ENCODE results near the gene MCTP2.
"Not testable (repeated sequence)": the region's sequence is repeated elsewhere in the genome, so short reads cannot be mapped to it uniquely, and the experiment has no call there.

The MCTP2 gene

GRCh38 chr15:94252906-94253491 is 21.6 kb downstream of the MCTP2 start:
- no peaks in the 10 kb centered on the region for H3K27me3 ChIP-seq (ENCODE audit: insufficient read depth, low read length)
- H3K9me3 ChIP-seq (ENCODE audit: insufficient read depth, low read depth, low read length) = no peaks in the 10 kb centered on the region
- H3K9ac ChIP-seq (ENCODE audit: low read depth, low read length) = no peak overlapping the region
- H3K27ac ChIP-seq (ENCODE audit: low read length) = no peak overlapping the region
- H3K4me1 ChIP-seq (ENCODE audit: insufficient read depth, low read length) = no peaks in the 10 kb centered on the region
- H3K4me3 ChIP-seq (ENCODE audit: low read length) = no peak overlapping the region
- H3K36me3 ChIP-seq (ENCODE audit: insufficient read depth, low read depth, low read length) = no peaks in the 10 kb centered on the region

GRCh38 chr15:94253742-94254141 is 22.4 kb downstream of the MCTP2 start:
- Histone ChIP-seq H3K9ac (ENCODE audit: low read depth, low read length) (no peak overlapping the region), H3K9me3 (ENCODE audit: insufficient read depth, low read depth, low read length) (no peaks in the 10 kb centered on the region), H3K27me3 (ENCODE audit: insufficient read depth, low read length) (no peaks in the 10 kb centered on the region), H3K4me1 (ENCODE audit: insufficient read depth, low read length) (no peaks in the 10 kb centered on the region), H3K36me3 (ENCODE audit: insufficient read depth, low read depth, low read length) (no peaks in the 10 kb centered on the region), H3K27ac (ENCODE audit: low read length) (no peak overlapping the region), H3K4me3 (ENCODE audit: low read length) (no peak overlapping the region)

- Histone ChIP-seq H3K27ac (ENCODE audit: low read length) (no peak overlapping the region), H3K9ac (ENCODE audit: low read depth, low read length) (no peak overlapping the region), H3K4me3 (ENCODE audit: low read length) (no peak overlapping the region), H3K9me3 (ENCODE audit: insufficient read depth, low read depth, low read length) (no peaks in the 10 kb centered on the region), H3K36me3 (ENCODE audit: insufficient read depth, low read depth, low read length) (no peaks in the 10 kb centered on the region), H3K27me3 (ENCODE audit: insufficient read depth, low read length) (no peaks in the 10 kb centered on the region), H3K4me1 (ENCODE audit: insufficient read depth, low read length) (no peaks in the 10 kb centered on the region)
Observed at GRCh38 chr15:94255540-94255939, 24.2 kb downstream of the MCTP2 start.

GRCh38 chr15:94256511-94256910 is 25.1 kb downstream of the MCTP2 start:
- H3K9ac ChIP-seq (ENCODE audit: low read depth, low read length) = no peak overlapping the region
- no peaks in the 10 kb centered on the region for H3K36me3 ChIP-seq (ENCODE audit: insufficient read depth, low read depth, low read length)
- no peak overlapping the region for H3K4me3 ChIP-seq (ENCODE audit: low read length)
- no peak overlapping the region for H3K27ac ChIP-seq (ENCODE audit: low read length)
- H3K27me3 ChIP-seq (ENCODE audit: insufficient read depth, low read length) = no peaks in the 10 kb centered on the region
- no peaks in the 10 kb centered on the region for H3K4me1 ChIP-seq (ENCODE audit: insufficient read depth, low read length)
- no peaks in the 10 kb centered on the region for H3K9me3 ChIP-seq (ENCODE audit: insufficient read depth, low read depth, low read length)

GRCh38 chr15:94257776-94258175 is 26.4 kb downstream of the MCTP2 start:
- H3K27ac ChIP-seq (ENCODE audit: low read length); H3K4me3 ChIP-seq (ENCODE audit: low read length); H3K9me3 ChIP-seq (ENCODE audit: insufficient read depth, low read depth, low read length); H3K4me1 ChIP-seq (ENCODE audit: insufficient read depth, low read length); H3K27me3 ChIP-seq (ENCODE audit: insufficient read depth, low read length); H3K9ac ChIP-seq (ENCODE audit: low read depth, low read length); H3K36me3 ChIP-seq (ENCODE audit: insufficient read depth, low read depth, low read length): not testable (repeated sequence)

- no peaks in the 10 kb centered on the region for H3K27me3 ChIP-seq (ENCODE audit: insufficient read depth, low read length)
- no peak overlapping the region for H3K9ac ChIP-seq (ENCODE audit: low read depth, low read length)
- no peaks in the 10 kb centered on the region for H3K36me3 ChIP-seq (ENCODE audit: insufficient read depth, low read depth, low read length)
- no peak overlapping the region for H3K27ac ChIP-seq (ENCODE audit: low read length)
- H3K4me1 ChIP-seq (ENCODE audit: insufficient read depth, low read length) = no peaks in the 10 kb centered on the region
- H3K9me3 ChIP-seq (ENCODE audit: insufficient read depth, low read depth, low read length) = no peaks in the 10 kb centered on the region
- H3K4me3 ChIP-seq (ENCODE audit: low read length) = no peak overlapping the region
Observed at GRCh38 chr15:94258246-94258645, 26.9 kb downstream of the MCTP2 start.

- no peaks in the 10 kb centered on the region for H3K9me3 ChIP-seq (ENCODE audit: insufficient read depth, low read depth, low read length)
Observed at GRCh38 chr15:94259121-94259751, 27.9 kb downstream of the MCTP2 start.

GRCh38 chr15:94259863-94260262 is 28.5 kb downstream of the MCTP2 start:
- no peaks in the 10 kb centered on the region for H3K9me3 ChIP-seq (ENCODE audit: insufficient read depth, low read depth, low read length)
- H3K4me3 ChIP-seq (ENCODE audit: low read length) = no peak overlapping the region
- H3K36me3 ChIP-seq (ENCODE audit: insufficient read depth, low read depth, low read length) = no peaks in the 10 kb centered on the region
- no peak overlapping the region for H3K9ac ChIP-seq (ENCODE audit: low read depth, low read length)
- no peaks in the 10 kb centered on the region for H3K27me3 ChIP-seq (ENCODE audit: insufficient read depth, low read length)
- H3K27ac ChIP-seq (ENCODE audit: low read length) = no peak overlapping the region
- H3K4me1 ChIP-seq (ENCODE audit: insufficient read depth, low read length) = no peaks in the 10 kb centered on the region

More at GRCh38 chr15:94259121-94259751, 27.9 kb downstream of the MCTP2 start:
- no peak overlapping the region for H3K4me3 ChIP-seq (ENCODE audit: low read length)
- no peaks in the 10 kb centered on the region for H3K4me1 ChIP-seq (ENCODE audit: insufficient read depth, low read length)
- no peak overlapping the region for H3K9ac ChIP-seq (ENCODE audit: low read depth, low read length)
- H3K27me3 ChIP-seq (ENCODE audit: insufficient read depth, low read length) = no peaks in the 10 kb centered on the region
- H3K36me3 ChIP-seq (ENCODE audit: insufficient read depth, low read depth, low read length) = no peaks in the 10 kb centered on the region
- H3K27ac ChIP-seq (ENCODE audit: low read length) = no peak overlapping the region

GRCh38 chr15:94262201-94262600 is 30.8 kb downstream of the MCTP2 start:
- no peaks in the 10 kb centered on the region for H3K27me3 ChIP-seq (ENCODE audit: insufficient read depth, low read length)
- no peaks in the 10 kb centered on the region for H3K4me1 ChIP-seq (ENCODE audit: insufficient read depth, low read length)
- H3K9me3 ChIP-seq (ENCODE audit: insufficient read depth, low read depth, low read length) = no peaks in the 10 kb centered on the region
- no peaks in the 10 kb centered on the region for H3K36me3 ChIP-seq (ENCODE audit: insufficient read depth, low read depth, low read length)
- H3K27ac ChIP-seq (ENCODE audit: low read length) = no peak overlapping the region
- H3K9ac ChIP-seq (ENCODE audit: low read depth, low read length) = no peak overlapping the region
- H3K4me3 ChIP-seq (ENCODE audit: low read length) = no peak overlapping the region

GRCh38 chr15:94263341-94264273 is 32.2 kb downstream of the MCTP2 start:
- Histone ChIP-seq H3K9me3 (ENCODE audit: insufficient read depth, low read depth, low read length) (no peaks in the 10 kb centered on the region), H3K4me1 (ENCODE audit: insufficient read depth, low read length) (no peaks in the 10 kb centered on the region), H3K27me3 (ENCODE audit: insufficient read depth, low read length) (no peaks in the 10 kb centered on the region), H3K36me3 (ENCODE audit: insufficient read depth, low read depth, low read length) (no peaks in the 10 kb centered on the region), H3K4me3 (ENCODE audit: low read length) (no peak overlapping the region), H3K9ac (ENCODE audit: low read depth, low read length) (no peak overlapping the region), H3K27ac (ENCODE audit: low read length) (no peak overlapping the region)

- Histone ChIP-seq H3K4me1 (ENCODE audit: insufficient read depth, low read length) (no peaks in the 10 kb centered on the region), H3K4me3 (ENCODE audit: low read length) (no peak overlapping the region), H3K27ac (ENCODE audit: low read length) (no peak overlapping the region), H3K9ac (ENCODE audit: low read depth, low read length) (no peak overlapping the region), H3K36me3 (ENCODE audit: insufficient read depth, low read depth, low read length) (no peaks in the 10 kb centered on the region), H3K27me3 (ENCODE audit: insufficient read depth, low read length) (no peaks in the 10 kb centered on the region), H3K9me3 (ENCODE audit: insufficient read depth, low read depth, low read length) (no peaks in the 10 kb centered on the region)
Observed at GRCh38 chr15:94265009-94265408, 33.6 kb downstream of the MCTP2 start.

- Histone ChIP-seq H3K27ac (ENCODE audit: low read length) (no peak overlapping the region), H3K4me3 (ENCODE audit: low read length) (no peak overlapping the region), H3K9ac (ENCODE audit: low read depth, low read length) (no peak overlapping the region), H3K36me3 (ENCODE audit: insufficient read depth, low read depth, low read length) (no peaks in the 10 kb centered on the region), H3K27me3 (ENCODE audit: insufficient read depth, low read length) (no peaks in the 10 kb centered on the region), H3K9me3 (ENCODE audit: insufficient read depth, low read depth, low read length) (no peaks in the 10 kb centered on the region), H3K4me1 (ENCODE audit: insufficient read depth, low read length) (no peaks in the 10 kb centered on the region)
Observed at GRCh38 chr15:94265982-94266381, 34.6 kb downstream of the MCTP2 start.

Measured in iPS-20b (cell line).